ENCODE data around the gene RBPJ.
A peak's percentile ranks its signal among the peaks of the same experiment; 100 is the strongest.

Gene RBPJ

GRCh38 chr4:26320538-26321372 lies at the start of gene RBPJ:
Gene RBPJ (plus strand): TSS chr4:26321014. CDS start chr4:26321029, 15 bp downstream.
- DNase-seq (ENCODE audit: low spot score) = peak; percentile 88

GRCh38 chr4:26271703-26272102 lies 49.1 kb upstream of the RBPJ start:
- DNase-seq (ENCODE audit: low spot score) = no peak

GRCh38 chr4:26272654-26273615 lies 47.9 kb upstream of the RBPJ start:
- no peak for DNase-seq (ENCODE audit: low spot score)

DNA sequence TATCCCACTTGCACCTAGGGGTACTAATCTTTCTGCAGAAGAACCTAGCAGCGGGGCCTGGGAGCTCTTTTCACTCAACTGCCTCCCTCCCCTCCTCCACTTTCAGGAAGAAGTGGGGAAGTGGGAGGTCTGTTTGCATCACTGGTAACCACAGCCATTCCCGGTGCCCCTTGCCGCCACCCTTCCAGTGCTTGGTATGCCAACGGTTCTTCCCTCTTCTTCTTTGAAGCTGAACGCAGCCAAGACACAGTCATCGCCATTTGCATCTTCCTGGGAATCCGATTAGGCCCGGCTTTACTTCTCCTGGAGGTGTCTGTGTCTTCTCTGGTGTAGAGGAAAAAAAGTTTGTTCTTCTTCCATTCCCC lies 47.2 kb upstream of the RBPJ start:
- DNase-seq (ENCODE audit: low spot score) = peak; percentile 13

GRCh38 chr4:26275281-26275680 lies 45.5 kb upstream of the RBPJ start:
- no peak for DNase-seq (ENCODE audit: low spot score)

DNA sequence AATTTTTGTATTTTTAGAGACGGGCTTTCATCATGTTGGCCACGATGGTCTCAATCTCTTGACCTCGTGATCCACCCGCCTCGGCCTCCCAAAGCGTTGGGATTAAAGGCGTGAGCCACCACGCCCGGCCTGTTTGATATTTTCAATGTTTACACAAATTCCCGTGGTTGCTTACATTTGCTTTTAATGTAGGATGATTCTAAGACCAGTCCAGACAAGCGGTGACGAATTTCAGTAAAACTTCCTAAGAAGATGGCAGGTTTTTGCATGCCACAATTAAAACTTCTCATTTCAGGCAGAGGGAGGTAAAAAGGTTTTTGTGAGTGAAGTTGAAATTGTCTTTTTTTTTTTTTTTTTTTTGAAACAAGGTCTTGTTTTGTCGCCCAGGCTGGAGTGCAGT lies 41.4 kb upstream of the RBPJ start:
- no peak for DNase-seq (ENCODE audit: low spot score)

GRCh38 chr4:26281881-26282280 lies 38.9 kb upstream of the RBPJ start:
- no peak for DNase-seq (ENCODE audit: low spot score)

DNA sequence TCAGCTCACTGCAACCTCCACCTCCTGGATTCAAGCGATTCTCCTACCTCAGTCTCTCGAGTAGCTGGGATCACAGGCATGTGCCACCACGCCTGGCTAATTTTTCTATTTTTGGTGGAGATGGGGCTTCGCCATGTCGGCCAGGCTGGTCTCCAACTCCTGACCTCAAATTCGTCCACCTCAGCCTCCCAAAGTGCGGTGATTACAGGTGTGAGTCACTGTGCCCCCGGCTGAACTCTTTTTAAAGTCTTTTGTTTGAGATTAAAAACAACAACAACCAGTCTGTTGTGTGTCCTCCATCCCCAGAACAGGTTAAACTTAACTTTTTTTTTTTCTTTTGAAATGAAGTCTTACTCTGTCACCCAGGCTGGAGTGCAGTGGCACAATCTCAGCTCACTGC lies 36.3 kb upstream of the RBPJ start:
- no peak for DNase-seq (ENCODE audit: low spot score)

DNA sequence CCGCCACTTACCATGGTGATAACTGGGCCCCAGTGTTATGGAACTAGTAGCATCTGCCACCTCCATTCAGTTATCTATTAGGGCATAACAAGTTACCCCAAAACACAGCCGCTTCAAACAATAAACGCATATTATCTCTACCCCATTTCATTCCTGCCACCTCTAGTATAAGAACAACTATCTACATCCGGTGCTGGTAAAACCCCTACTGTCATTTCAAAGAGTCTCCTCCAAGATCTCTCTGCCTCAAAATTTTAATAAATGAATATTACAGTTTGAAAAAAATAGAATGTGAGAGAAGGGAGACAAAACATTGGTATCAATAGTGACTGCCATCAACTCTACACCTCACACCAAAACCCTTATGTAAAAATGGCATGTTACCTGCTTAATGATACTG lies 35.5 kb upstream of the RBPJ start:
- DNase-seq (ENCODE audit: low spot score) = no peak

GRCh38 chr4:26287756-26288155 lies 33.1 kb upstream of the RBPJ start:
- DNase-seq (ENCODE audit: low spot score) = no peak

DNA sequence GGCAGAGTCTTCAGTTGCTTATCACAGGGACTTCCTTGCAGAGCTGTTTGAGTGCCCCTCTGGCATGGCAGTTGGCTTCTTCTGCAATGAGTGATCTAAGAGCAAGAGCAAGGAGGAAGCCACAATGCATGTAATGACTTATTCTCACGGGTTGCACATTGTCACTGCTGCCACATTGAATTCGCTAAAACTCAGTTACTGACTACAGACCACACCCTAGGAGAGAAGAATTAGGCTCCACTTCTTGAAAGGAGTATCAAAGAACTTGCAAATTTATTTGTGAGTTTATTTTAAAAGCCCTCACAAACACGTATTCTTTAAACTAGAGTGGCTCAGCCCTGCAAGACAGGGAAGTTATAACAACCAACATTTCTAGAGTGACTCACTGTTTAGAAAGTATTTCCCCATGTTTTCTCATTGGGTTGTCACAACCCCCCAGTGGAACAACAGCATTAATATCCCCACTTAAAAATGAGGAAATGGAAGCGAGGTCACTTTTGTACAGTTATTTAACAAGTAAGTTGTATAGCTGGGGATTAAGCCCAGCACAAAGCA lies 32.4 kb upstream of the RBPJ start:
- DNase-seq (ENCODE audit: low spot score) = no peak

DNA sequence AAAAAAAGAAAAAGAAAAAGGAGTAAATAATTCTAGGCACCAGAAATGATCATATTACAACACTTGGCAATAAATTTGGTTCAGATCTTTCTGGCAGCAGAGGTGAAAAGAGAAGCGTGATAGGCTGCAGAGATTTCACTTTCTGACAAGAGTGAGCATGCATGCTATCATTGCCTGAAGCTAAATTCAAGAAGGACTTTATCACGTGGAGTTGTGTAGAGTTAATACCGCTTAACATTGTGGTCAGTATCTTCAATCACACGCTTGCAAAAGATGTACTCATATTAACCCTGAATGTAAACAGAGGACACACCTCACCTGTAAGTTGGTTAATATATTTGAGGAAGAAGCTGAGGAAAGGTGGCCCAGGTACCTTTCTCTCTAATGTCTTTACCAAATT lies 31.4 kb upstream of the RBPJ start:
- DNase-seq (ENCODE audit: low spot score) = no peak

GRCh38 chr4:26290321-26290720 lies 30.5 kb upstream of the RBPJ start:
- DNase-seq (ENCODE audit: low spot score) = no peak

DNA sequence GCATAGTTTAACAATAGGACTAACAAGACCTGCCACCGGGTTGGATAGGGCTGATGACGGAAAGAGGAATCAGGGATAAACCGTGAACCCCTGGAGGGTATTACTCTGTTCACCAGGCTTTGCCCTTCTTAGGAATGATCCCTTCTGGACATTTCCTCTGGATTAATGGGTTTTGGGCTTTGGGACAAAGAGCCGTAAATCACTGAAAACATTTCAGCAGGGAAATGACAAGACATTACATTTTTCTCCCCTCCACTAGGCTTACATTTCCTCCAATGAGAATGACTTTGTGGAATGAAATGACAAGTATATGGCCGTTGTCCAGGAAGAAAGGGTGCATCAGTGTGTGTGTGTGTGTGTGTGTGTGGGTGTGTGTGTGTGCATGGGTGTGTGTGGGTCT lies 25.9 kb upstream of the RBPJ start:
- DNase-seq (ENCODE audit: low spot score) = no peak

GRCh38 chr4:26296021-26296420 lies 24.8 kb upstream of the RBPJ start:
- DNase-seq (ENCODE audit: low spot score) = no peak

DNA sequence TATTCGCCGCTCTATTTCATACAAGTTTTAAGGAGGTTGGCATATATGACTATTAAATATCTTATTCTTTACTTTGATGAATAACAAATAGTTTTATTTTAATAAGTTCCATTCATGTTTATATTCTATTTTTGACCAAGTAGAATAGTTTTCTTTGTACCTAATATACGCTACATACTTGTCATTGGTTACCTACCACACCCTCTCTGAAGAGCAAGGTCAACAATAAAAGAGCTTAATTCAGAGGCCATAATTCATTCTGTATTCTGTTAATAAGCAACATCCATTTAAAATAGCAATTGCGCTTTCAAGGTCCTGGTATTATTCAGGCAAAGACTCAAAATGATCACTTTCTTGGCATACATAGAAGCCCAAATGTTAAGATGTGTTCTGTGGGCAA lies 24.3 kb upstream of the RBPJ start:
- DNase-seq (ENCODE audit: low spot score) = no peak

DNA sequence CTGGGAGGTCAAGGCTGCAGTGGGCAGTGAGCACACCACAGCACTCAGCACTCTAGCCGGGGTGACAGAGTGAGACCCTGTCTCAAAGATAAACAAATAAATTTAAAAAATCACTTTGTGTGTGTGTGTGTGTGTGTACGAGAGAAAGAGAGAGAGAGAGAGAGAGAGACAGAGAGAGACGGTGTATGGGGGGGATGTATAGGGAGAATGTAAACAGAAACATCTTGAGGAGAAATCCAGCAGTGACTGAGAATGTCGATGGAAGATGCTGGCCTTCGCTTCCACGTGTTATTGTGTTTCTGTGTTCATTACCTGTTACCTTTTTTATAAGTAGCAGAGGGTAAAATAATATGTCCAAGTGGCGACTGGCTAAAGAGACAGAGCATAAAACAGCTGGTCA lies 23.6 kb upstream of the RBPJ start:
- DNase-seq (ENCODE audit: low spot score) = no peak

DNA sequence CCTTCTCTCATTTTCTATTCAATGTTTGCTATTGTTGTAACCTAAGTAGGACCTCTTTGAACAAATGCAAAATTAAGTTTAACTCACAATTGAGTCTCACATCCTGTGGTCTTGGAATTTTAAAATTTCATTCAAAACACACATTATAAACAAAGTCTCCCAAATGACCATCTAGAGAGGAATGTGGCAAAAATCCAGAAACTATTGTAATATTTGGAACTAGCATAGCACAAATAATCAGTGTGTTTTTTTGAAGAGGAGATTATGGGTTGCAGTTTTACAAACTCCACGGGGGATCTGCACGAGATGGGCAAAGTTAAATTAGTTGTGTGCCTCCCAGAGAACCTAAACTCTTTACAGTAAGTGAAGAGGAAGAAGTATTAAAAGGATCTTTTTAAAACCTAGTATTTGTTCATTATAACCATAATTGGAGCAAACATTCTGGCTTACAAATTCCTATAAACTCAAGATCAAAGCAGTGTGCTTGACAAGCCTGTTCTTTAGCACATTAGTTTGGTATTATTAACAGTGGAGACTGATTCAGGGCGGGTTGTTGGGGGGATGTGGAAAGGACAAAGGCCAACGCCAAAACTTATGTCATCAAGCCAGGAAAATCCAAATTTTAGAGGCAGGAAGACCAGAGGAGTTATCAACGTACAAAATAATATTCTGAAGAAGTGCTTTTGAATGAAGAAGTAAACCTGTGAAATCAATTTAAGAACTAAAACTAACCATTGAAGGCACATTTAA lies 22.4 kb upstream of the RBPJ start:
- DNase-seq (ENCODE audit: low spot score) = no peak

DNA sequence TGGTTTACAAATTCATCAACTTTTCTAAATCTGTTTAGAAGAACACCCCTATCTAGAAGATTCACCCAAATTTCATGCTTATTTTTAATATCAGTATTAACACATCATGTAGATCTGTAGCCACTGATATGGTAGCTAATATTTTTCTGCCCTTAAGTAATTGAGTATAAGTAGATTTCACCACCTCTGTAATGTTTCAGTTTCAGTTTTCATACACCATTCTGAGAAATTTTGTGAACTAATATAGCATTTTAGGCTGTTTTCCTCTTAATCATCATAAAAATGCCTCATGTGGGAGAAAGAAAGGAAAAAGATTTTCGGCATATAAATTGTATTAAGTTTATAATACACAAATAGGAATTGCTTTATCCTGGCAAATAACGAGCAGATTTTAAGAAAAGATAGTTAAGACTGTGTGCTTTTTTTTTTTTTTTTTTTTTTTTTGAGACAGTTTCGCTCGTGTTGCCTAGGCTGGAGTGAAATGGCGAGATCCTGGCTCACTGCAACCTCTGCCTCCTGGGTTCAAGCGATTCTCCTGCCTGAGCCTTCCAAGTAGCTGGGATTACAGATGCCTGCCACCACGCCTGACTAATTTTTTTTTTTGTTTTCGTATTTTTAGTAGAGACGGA lies 21.4 kb upstream of the RBPJ start:
- DNase-seq (ENCODE audit: low spot score) = no peak

DNA sequence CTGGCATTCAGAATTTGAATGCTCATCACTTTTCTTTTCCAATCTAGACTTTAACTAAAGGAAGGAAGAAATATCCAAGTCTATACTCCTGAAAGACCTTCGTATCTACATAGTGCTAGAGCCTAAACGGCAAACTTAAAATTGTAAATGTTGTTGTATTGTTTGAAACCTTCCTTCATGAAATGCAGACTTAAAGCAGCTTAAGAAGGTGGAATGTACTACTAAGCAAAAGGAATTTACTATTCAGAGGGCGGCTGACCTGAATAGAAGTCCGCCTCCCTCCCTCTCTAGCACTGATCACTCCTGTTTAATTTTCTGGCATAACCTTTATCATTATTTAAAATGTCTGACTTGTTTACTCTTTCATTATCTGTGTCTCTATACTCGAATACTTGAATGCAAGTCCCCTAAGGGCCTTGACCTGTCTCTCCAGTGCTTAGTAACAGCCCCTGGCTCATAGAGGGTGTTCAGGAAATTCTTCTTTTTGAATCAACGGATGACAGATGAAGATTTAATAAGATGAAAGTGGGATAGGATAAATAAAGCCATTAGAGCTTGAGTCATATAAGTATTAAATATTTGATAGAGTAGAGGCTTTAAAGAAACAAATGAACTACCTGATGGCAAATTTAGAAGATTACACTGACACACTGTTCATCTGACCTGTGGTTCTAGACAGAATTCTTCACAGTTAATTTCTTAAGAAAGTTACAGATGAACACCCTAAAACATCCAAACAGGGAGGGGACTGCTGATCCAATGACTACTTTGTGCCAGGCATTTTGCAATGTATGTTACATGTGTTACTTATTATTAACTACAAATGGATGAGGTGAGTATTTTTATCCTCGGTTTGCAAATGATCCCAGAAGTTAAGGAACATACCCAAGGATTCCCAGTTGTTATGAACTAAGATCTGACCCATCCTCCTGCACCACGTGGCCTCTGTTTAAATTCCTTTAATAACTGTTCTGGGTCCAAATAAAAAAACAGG lies 20.2 kb upstream of the RBPJ start:
- DNase-seq (ENCODE audit: low spot score) = no peak
